HG02571 (cell line): ENCODE measurements around the gene CELA2A.

ENCODE experiments used
- ATAC-seq: cut with Tn5 transposase; IDR thresholded peaks from one replicate; pipeline ENCODE4 v1.9.1; 2021; ENCODE audit warnings: mild to moderate bottlenecking, moderate library complexity; ENCODE audit not compliant: unreplicated experiment

The CELA2A gene

GRCh38 chr1:15456313-15456954 is at the start of gene CELA2A:
Gene CELA2A (plus strand): TSS chr1:15456732. CDS start chr1:15456754, 22 bp downstream.
- ATAC-seq, result no peak

GRCh38 chr1:15407580-15407979 is 49.0 kb upstream of the CELA2A start:
- ATAC-seq, result no peak

GRCh38 chr1:15408890-15409387 is 47.6 kb upstream of the CELA2A start:
- no peak for ATAC-seq

- ATAC-seq, result peak; percentile 81
These were observed 46.9 kb upstream of the CELA2A start, which contains the start of gene EFHD2 for GRCh38 chr1:15409388-15410222. Gene EFHD2 (plus strand): TSS chr1:15409888. CDS start chr1:15409972, 84 bp downstream.

GRCh38 chr1:15410223-15410883 is 46.2 kb upstream of the CELA2A start:
- no peak for ATAC-seq

GRCh38 chr1:15410884-15411245 is 45.7 kb upstream of the CELA2A start:
- no peak for ATAC-seq

- peak; percentile 40 for ATAC-seq
These were observed 44.9 kb upstream of the CELA2A start for GRCh38 chr1:15411593-15412137.

GRCh38 chr1:15412175-15412800 is 44.2 kb upstream of the CELA2A start:
- ATAC-seq, result no peak

GRCh38 chr1:15412843-15413242 is 43.7 kb upstream of the CELA2A start:
- no peak for ATAC-seq

- ATAC-seq, result no peak
These were observed 42.7 kb upstream of the CELA2A start for GRCh38 chr1:15413563-15414444.

- ATAC-seq, result no peak
These were observed 42.0 kb upstream of the CELA2A start for GRCh38 chr1:15414445-15414983.

- ATAC-seq, result no peak
These were observed 39.2 kb upstream of the CELA2A start for GRCh38 chr1:15417059-15417934.

GRCh38 chr1:15418806-15419515 is 37.6 kb upstream of the CELA2A start:
- no peak for ATAC-seq

- ATAC-seq, result no peak
These were observed 35.6 kb upstream of the CELA2A start for GRCh38 chr1:15420853-15421465.

- ATAC-seq, result no peak
These were observed 33.7 kb upstream of the CELA2A start for GRCh38 chr1:15422871-15423270.

GRCh38 chr1:15423355-15424077 is 33.0 kb upstream of the CELA2A start:
- ATAC-seq, result no peak

- no peak for ATAC-seq
These were observed 32.3 kb upstream of the CELA2A start for GRCh38 chr1:15424146-15424667.
